ENCODE measurements around the gene FNDC1.

The FNDC1 gene

DNA sequence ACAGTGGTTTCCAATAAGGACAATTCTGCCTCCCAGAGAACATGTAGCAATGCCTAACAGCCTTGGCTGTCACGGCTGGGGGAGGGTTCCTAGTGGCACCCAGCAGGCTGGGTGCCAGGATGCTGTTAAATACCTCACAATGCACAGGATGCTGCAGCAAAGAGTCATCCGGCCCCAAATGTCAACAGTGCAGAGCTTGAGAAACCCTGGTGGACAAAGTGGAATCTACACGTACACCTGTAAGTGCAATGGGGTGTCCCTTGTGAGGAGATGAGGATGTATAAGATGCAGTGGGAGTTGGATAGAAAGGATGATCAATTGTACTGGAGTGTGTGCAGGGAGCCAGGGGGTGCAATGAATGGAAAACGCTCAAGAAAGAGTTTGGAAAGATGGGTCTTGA lies 142.4 kb downstream of the FNDC1 start:
- DNase-seq = no peak

DNA sequence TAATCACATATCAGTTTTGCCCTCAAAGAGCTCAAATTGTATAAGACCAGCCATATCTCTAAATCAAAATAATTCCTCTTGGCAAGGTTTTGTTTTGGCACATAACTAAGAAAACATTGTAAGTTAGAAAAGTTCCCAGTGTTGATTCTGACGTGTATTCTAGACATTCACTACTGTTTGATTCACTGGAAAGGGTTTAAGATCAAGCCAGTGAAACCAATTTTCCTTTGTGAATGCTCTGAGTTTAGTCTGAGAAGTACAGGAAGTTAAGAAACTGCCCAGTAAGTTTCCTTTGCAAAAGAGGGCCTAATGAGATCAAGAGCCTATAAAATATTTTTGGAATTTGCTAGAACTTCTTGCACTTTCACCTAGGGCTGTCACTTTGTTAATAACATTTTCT lies 143.0 kb downstream of the FNDC1 start:
- DNase-seq = no peak

- DNase-seq = no peak
Measured at GRCh38 chr6:159313018-159313417, 143.8 kb downstream of the FNDC1 start.

DNA sequence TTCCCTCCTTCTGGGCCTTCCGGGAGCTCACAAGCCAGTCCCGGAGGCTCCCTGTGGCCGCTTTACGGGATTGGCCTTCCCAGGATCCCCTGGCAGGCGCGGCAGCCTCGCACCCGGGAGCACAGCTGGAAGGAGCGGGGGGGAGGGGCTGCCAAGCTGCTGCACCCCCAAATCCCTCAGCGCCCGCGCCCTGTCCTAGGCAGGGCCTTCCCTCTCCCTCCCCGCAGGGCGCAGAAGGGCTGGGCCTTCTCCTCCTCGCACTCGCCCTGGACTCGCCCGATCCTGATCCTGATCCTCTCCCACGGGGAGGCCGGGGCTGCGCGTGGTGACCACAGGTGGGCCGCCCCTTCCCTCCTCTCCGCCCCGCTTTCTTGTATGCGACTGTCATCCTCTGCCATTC lies 146.4 kb downstream of the FNDC1 start:
- DNase-seq = no peak

DNA sequence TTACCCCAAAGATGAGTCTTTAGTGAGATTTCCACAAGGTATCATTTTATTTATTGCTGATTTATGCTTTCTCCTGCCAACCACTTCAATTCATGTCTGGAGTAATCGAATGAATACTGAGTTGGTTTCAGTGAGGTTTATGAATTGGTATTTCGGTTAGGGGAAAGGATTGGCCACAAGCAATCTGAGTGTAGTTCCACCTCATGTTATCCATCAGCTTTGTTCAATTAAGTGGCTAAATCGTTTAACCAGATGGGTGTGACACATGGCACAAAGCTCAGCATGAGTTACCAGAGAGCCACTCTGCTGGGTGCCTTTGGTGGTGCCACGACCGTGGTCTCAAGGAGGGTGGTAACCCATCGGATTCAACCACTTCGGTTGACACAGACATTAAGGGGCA lies 148.2 kb downstream of the FNDC1 start:
- DNase-seq = no peak

DNA sequence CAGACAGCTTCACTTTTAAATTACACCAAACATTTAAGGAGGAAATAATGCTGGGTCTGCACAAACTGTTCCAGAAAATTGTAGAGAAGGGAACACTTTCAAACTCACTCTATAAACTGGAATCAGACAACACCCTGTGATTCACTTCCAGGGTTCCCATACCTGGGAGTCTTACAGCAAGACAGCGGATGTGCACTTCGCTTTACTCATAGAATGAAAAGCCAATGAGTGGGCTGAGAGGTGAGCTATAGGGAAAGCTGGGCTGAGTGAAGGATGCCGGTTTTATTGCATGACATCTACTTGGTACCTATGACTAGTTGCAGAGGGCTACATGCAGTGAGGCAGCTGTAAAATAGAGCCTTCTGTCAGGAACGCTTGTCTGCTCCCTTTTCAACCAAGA lies 152.1 kb downstream of the FNDC1 start:
- DNase-seq = no peak
